Adrenal gland (tissue), 5 donors: ENCODE results near the gene SLC7A1.

Experiments used
- POLR2A ChIP-seq, 2 donors: fragments of 450-650 bp; IDR thresholded peaks; one replicate each; pipeline ENCODE4 v1.6.1; 2017; ENCODE audit warnings: antibody characterized with exemption in 2 of 2, mild to moderate bottlenecking in 2 of 2, moderate library complexity in 1 of 2
- TF ChIP-seq, protein P1 (sequence below), 6 experiments: fragments of 450-650 bp in 4 of 6; fragments of 200-600 bp in 2 of 6; sonication (generic) in 1 of 6; IDR thresholded peaks; 1 replicate in 5 of 6; 2 replicates in 1 of 6; pipeline versions ENCODE4 v1.5.1 to v1.8.0; 2016 to 2021; ENCODE audit warnings: antibody characterized with exemption in 6 of 6, mild to moderate bottlenecking in 2 of 6, moderate library complexity in 1 of 6
- donor health status: DM: no; HTN: no; CAD: no.

DNA sequence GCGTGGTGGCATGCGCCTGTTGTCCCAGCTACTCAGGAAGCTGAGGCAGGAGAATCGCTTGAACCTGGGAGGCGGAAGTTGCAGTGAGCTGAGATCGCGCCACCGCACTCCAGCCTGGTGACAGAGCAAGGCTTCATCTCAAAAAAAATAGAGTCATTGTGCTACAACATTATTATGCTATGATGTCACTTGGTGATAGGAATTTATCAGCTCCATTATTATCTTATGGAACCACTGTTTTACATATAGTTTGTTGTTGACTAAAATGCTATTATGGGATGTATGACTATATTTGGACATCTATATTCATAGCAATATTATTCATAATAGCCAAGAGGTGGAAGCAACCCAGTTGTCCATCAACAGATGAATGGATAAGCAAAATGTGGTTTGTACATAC is 26.4 kb upstream of the SLC7A1 start:
- TF ChIP-seq, protein P1, sequence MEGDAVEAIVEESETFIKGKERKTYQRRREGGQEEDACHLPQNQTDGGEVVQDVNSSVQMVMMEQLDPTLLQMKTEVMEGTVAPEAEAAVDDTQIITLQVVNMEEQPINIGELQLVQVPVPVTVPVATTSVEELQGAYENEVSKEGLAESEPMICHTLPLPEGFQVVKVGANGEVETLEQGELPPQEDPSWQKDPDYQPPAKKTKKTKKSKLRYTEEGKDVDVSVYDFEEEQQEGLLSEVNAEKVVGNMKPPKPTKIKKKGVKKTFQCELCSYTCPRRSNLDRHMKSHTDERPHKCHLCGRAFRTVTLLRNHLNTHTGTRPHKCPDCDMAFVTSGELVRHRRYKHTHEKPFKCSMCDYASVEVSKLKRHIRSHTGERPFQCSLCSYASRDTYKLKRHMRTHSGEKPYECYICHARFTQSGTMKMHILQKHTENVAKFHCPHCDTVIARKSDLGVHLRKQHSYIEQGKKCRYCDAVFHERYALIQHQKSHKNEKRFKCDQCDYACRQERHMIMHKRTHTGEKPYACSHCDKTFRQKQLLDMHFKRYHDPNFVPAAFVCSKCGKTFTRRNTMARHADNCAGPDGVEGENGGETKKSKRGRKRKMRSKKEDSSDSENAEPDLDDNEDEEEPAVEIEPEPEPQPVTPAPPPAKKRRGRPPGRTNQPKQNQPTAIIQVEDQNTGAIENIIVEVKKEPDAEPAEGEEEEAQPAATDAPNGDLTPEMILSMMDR (IDR thresholded peaks at IDR 0.05), result no peak
- no peak for TF ChIP-seq POLR2A (IDR thresholded peaks at IDR 0.05)
